HG03045 (cell line): Measurements from ENCODE around the gene MON2.

Experiments
- ATAC-seq: cut with Tn5 transposase; IDR thresholded peaks from one replicate; pipeline ENCODE4 v1.9.1; 2021; ENCODE audit warnings: mild to moderate bottlenecking, moderate library complexity; ENCODE audit not compliant: unreplicated experiment

The MON2 gene

GRCh38 chr12:62604373-62604772 lies 137.7 kb downstream of the MON2 start:
- no peak for ATAC-seq

GRCh38 chr12:62604871-62605270 lies 138.2 kb downstream of the MON2 start:
- ATAC-seq, result no peak

- no peak for ATAC-seq
These were observed 139.4 kb downstream of the MON2 start for GRCh38 chr12:62605981-62606380.

- ATAC-seq, result no peak
These were observed 140.0 kb downstream of the MON2 start for GRCh38 chr12:62606654-62607053.

- ATAC-seq, result no peak
These were observed 146.5 kb downstream of the MON2 start for GRCh38 chr12:62613081-62613480.

- ATAC-seq, result no peak
These were observed 151.7 kb downstream of the MON2 start for GRCh38 chr12:62618319-62618718.

DNA sequence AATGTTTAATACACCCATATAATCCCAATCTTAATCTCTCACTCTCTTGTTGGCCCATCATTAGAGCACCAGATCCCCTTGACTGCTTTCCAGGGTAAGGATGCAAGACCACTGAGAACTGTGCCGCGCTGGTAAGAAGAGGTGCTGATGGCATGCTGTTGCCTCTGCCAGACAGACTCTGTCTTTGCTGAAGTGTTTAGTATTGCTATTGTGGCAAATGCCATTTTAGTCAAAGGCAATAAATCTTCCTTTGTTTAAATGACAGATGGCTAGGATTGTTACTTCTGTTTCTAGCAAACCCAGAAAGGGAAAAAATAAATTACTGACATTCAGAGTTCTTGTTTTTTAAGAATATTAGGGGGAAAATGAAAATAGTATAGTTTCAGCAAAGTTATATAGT lies 152.3 kb downstream of the MON2 start:
- ATAC-seq, result no peak

- ATAC-seq, result no peak
These were observed 154.5 kb downstream of the MON2 start for GRCh38 chr12:62621101-62621638.

GRCh38 chr12:62622177-62622576 lies 155.6 kb downstream of the MON2 start:
- ATAC-seq, result no peak

GRCh38 chr12:62625228-62625627 lies 158.6 kb downstream of the MON2 start:
- no peak for ATAC-seq

- no peak for ATAC-seq
These were observed 160.6 kb downstream of the MON2 start for GRCh38 chr12:62627181-62627580.

GRCh38 chr12:62629413-62629812 lies 162.8 kb downstream of the MON2 start:
- no peak for ATAC-seq

DNA sequence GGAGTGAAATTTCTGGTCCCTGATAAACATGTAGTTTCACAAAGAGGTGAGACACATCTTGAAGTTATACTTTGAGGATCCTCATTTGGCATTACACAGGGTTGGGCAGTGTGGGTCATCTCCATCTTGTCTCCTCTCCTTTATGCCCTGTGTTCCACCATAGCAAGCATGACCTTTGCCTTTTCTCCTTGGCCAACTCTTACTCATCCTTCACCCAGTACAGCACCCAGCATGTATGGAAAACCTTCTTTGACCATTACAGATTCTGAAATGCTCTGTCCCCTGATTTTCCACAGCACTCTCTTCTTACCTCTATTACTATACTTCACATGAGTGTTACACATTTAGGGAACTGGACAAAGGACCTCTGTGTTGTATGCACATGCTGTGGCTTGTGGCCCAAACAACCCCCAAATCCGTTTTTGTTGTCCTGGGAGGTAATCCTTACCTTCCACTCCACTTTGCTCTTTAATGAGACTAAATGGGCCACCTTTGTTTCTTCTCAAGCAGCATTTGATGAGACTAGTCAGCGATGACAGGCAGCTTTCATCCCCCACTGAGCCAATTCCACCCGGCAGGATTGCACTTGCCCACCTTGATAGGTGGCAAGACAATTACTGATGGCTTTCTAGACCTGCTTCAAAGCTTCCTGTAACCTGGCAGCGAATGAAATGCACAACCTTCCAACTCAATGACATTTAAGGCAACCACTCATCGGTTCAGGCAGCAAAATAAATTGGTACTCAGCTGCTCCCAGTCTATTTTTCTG lies 163.5 kb downstream of the MON2 start:
- no peak for ATAC-seq

DNA sequence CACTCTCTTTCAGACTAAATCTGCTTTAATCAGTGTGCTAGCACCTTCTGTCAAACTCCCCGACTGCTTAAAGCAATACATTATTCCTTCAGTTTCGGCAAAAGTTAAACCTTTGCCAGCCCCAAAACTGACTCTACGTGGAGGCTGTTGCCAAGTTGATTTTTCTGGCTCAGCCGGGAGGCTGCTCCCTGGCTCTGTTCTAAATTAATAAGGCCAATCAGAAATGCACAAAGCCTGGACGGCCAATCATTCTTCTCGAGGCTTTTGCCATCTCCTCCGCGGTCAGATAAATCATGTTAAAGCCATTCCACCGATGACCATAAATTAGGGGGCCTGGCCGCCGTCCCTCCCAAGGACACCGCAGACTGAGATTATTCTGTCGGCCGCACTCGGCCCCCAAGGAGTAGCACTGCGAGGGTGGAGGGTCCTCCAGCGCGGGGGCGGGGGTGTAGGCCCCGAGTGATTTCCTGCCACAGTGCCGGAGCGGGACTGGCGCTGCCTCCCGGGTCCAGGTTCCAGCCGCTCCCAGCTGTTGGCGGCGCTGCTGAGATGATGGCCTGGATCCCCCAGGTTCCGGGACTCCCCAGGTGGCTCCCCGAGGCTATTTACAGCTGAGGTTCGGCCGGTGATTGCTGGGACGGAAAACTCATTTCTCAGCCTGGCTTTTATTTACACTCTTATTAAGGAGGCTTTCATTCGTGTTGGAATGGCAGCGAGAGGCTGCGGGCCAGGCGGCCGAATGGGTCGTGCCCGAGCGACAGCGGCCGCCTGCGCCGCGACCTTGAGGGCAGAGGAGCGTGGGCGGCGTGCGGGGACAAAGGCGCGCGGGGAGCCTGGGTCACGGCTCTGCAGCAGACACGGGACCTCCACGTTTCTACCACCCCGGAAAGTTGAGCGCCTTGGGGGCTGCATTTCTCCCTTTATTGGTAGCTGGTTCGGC lies 165.1 kb downstream of the MON2 start:
- peak; percentile 59 for ATAC-seq

DNA sequence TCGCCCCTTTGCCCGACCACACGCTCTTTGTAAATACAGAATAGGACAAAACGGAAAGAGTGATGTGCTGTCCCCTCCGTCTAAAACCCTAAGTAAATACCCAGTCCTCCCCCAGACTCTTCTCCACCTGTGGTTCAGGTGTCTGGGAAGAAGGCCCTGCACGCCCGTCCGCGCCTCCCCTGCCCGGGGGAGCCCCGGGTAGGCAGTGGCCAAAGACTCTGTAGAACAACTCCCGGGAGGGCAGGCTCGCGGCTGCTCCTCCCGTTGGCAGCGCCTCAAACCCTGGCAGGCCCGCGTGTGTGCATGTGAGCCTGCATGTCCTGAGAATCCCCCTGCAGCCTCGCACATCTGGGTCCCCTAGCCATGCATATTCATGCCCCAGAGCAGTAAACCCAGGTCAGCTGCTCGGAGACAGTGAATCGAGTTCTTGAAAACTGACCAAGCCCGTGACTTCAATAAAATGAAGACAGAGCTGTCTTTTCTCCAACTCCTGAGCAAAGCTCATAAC lies 165.8 kb downstream of the MON2 start:
- peak; percentile 40 for ATAC-seq

- no peak for ATAC-seq
These were observed 169.0 kb downstream of the MON2 start for GRCh38 chr12:62635649-62636048.

DNA sequence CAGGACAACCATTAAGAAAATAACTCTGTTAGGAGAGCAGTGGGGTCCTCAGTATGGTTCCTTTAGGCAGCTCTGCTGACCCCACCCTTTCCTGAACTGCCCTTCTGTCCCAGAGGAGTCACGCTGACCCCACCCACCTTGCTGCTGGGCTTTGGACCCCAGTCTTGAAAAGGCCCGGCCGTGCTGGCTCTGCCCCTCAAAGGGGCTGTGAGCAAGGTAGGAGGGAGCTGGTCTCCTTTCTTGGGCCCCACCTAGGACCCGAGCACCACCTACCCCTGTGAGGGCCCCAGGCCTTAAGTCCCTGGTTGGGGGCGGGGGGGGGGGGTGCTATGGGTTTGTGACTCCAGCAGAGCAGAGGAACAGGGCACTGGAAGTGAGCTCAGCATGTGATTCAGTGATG lies 171.1 kb downstream of the MON2 start:
- no peak for ATAC-seq

- peak; percentile 76 for ATAC-seq
These were observed 174.4 kb downstream of the MON2 start for GRCh38 chr12:62640910-62641448.

DNA sequence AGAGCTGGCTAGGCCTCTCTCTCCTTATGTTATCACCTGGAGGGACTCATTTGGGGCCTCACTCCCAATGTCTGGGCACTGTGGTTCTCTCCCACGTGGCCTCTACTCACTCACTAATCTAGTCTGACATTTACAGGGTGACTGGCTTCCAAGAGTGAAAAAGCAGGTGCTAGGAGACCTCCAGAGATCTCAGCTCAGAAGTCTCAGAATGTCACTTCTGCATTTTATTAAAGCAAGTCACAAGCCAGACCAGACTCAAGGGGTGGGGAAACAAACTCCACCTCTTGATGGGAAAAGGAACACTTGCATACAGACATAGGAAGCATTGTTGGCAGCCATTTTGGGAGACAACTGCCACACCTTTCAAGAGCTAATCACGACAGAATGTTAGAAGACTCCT lies 175.9 kb downstream of the MON2 start:
- ATAC-seq, result no peak

DNA sequence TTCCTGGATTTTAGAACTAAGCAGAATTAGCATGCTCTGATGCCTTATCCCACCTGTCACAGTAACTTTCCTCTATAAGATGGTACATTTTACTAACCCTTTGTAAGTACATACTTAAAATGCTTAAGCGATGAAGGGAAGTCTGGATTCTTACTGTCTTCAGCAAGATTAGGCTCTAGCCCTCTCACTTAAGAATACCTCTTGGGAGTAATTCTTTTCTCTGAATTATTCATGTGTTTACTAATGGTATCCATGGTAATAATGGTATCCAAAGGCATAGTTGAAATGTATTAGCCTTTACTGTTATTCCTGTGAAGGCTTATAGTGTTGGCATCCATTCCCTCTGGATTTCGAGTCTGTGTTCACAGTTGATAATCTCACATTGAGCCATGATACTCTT lies 176.9 kb downstream of the MON2 start:
- ATAC-seq, result no peak

- no peak for ATAC-seq
These were observed 179.9 kb downstream of the MON2 start for GRCh38 chr12:62646566-62646965.
